Measurements from ENCODE around the gene ENDOV.

DNA sequence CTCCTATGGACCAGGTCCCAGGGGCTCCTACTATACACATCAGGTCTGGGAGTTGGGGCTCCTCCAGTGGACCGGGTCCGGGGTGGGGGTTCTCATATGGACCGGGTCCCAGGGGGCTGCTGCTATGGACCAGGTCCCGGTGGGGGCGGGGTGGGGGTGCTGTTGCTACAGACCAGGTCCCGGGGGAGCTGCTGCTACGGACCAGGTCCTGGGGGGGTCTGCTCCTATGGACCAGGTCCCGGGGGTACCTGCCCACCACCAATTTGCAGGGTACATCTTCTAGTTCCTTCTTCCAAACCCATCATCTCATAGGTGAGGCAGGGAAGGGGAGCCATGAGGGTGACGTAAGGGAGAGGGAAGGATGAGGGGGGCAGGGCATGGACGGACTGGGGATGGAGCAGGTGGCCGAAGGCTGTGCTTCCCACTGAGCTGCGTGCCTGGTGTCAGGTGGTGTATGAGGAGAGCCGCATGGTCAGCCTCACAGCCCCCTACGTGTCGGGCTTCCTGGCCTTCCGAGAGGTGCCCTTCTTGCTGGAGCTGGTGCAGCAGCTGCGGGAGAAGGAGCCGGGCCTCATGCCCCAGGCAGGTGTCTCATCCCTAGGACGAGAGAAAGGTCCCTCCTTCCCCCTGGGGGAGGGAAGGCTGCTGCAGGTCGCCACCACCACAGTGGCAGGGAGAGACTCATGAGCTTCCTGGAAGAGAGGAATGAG, 6.6 kb downstream of the ENDOV start:
- TF ChIP-seq POLR2A (IDR thresholded peaks at IDR 0.05), result no peak
- TF ChIP-seq, protein P1, sequence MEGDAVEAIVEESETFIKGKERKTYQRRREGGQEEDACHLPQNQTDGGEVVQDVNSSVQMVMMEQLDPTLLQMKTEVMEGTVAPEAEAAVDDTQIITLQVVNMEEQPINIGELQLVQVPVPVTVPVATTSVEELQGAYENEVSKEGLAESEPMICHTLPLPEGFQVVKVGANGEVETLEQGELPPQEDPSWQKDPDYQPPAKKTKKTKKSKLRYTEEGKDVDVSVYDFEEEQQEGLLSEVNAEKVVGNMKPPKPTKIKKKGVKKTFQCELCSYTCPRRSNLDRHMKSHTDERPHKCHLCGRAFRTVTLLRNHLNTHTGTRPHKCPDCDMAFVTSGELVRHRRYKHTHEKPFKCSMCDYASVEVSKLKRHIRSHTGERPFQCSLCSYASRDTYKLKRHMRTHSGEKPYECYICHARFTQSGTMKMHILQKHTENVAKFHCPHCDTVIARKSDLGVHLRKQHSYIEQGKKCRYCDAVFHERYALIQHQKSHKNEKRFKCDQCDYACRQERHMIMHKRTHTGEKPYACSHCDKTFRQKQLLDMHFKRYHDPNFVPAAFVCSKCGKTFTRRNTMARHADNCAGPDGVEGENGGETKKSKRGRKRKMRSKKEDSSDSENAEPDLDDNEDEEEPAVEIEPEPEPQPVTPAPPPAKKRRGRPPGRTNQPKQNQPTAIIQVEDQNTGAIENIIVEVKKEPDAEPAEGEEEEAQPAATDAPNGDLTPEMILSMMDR (IDR thresholded peaks at IDR 0.05), result no peak

Measured in uterus (tissue), 2 donors.